SK-N-SH (cell line): ENCODE results near the gene ARV1. TPM values are rescaled to one million over a fixed set of nuclear protein-coding genes. Genes with fewer than 3 reads are reported as not detected.

Source experiments
- CTCF ChIA-PET: fragments of 300-600, 350-600 bp; formaldehyde crosslinking; extraction: SDS; loops from one replicate; lab custom pipeline; 2021; lab: Yijun Ruan, JAX
- POLR2A ChIA-PET: fragments of 350-600 bp; sonication (Branson Sonifier 250); formaldehyde crosslinking; extraction: SDS; loops from one replicate; lab custom pipeline; 2020; ENCODE audit warnings: antibody characterized with exemption, inconsistent platforms; lab: Yijun Ruan, JAX
- DNase-seq: peaks from one replicate; pipeline ENCODE4 v3.0.0; 2012
- H2AFZ ChIP-seq: fragments of 200-600 bp; sonication (generic); 2 replicates; pipeline ENCODE4 v1.8.1; 2016; ENCODE audit warnings: antibody characterized with exemption, mild to moderate bottlenecking, low read depth
- H3F3A ChIP-seq: fragments of 200-600 bp; sonication (generic); replicated peaks from 2 replicates; pipeline ENCODE3; 2016; ENCODE audit warnings: antibody characterized with exemption, mild to moderate bottlenecking; ENCODE audit not compliant: insufficient read depth
- H3K27ac ChIP-seq, 2 experiments: fragments of 200-500 bp in 1 of 2; fragments of 200-600 bp in 1 of 2; sonication (Bioruptor generic) in 1 of 2; sonication (generic), shearing (Covaris generic) in 1 of 2; 2 replicates each; pipeline versions ENCODE4 v1.5.1 to v1.6.1; 2014 to 2016; ENCODE audit warnings: low read depth in 2 of 2, inconsistent platforms in 1 of 2, low read length in 1 of 2, mild to moderate bottlenecking in 1 of 2, mixed read lengths in 1 of 2
- H3K27me3 ChIP-seq: fragments of 200-600 bp; sonication (generic), shearing (Covaris generic); 2 replicates; pipeline ENCODE4 v1.6.1; 2016; ENCODE audit warnings: mixed run types; ENCODE audit not compliant: insufficient read depth
- H3K36me3 ChIP-seq, 2 experiments: fragments of 200-500 bp in 1 of 2; fragments of 200-600 bp in 1 of 2; sonication (Bioruptor generic) in 1 of 2; sonication (generic) in 1 of 2; replicated peaks in 1 of 2; 2 replicates each; pipeline versions ENCODE3 to v1.5.1; 2014 to 2016; ENCODE audit warnings: low read length in 1 of 2, mild to moderate bottlenecking in 1 of 2; ENCODE audit not compliant: insufficient read depth in 2 of 2, control insufficient read depth in 1 of 2
- H3K4me1 ChIP-seq, 2 experiments: fragments of 200-500 bp in 1 of 2; fragments of 200-600 bp in 1 of 2; sonication (Bioruptor generic) in 1 of 2; sonication (generic), shearing (Covaris generic) in 1 of 2; 2 replicates each; pipeline versions ENCODE4 v1.5.1 to v1.6.1; 2014 to 2016; ENCODE audit warnings: low read depth in 1 of 2, low read length in 1 of 2, mixed run types in 1 of 2; ENCODE audit not compliant: insufficient read depth in 2 of 2, control insufficient read depth in 1 of 2
- H3K4me2 ChIP-seq: fragments of 200-600 bp; sonication (generic), shearing (Covaris generic); 2 replicates; pipeline ENCODE4 v1.6.1; 2017; ENCODE audit warnings: mixed run types
- H3K4me3 ChIP-seq, 2 experiments: fragments of 200-500 bp in 1 of 2; fragments of 200-600 bp in 1 of 2; sonication (Bioruptor generic) in 1 of 2; sonication (generic), shearing (Covaris generic) in 1 of 2; 2 replicates each; pipeline versions ENCODE4 v1.5.1 to v1.8.1; 2014 to 2016; ENCODE audit warnings: low read depth in 2 of 2, inconsistent platforms in 1 of 2, low read length in 1 of 2, mild to moderate bottlenecking in 1 of 2, mixed read lengths in 1 of 2, moderate library complexity in 1 of 2
- H3K79me2 ChIP-seq: fragments of 200-600 bp; sonication (generic); 2 replicates; pipeline ENCODE4 v1.8.1; 2017; ENCODE audit warnings: mild to moderate bottlenecking; ENCODE audit not compliant: insufficient read depth
- H3K9ac ChIP-seq: fragments of 200-600 bp; sonication (generic); 2 replicates; pipeline ENCODE4 v1.6.1; 2017; ENCODE audit warnings: mixed run types
- H3K9me2 ChIP-seq: fragments of 200-600 bp; sonication (generic); 2 replicates; pipeline ENCODE4 v1.6.1; 2017; ENCODE audit warnings: mixed run types
- H3K9me3 ChIP-seq: fragments of 200-600 bp; sonication (generic); 2 replicates; pipeline ENCODE4 v1.6.1; 2017; ENCODE audit warnings: mixed run types, mild to moderate bottlenecking, moderate library complexity
- H4K20me1 ChIP-seq: fragments of 200-600 bp; sonication (generic); 2 replicates; pipeline ENCODE4 v1.6.1; 2017; ENCODE audit warnings: mild to moderate bottlenecking, mixed run types; ENCODE audit not compliant: insufficient read depth
- CHD2 ChIP-seq: fragments of 150-350 bp; IDR thresholded peaks from 2 replicates; pipeline ENCODE4 v1.6.1; 2018; ENCODE audit warnings: low read length; ENCODE audit not compliant: partially characterized antibody
- EZH2phosphoT487 ChIP-seq: fragments of 200-600 bp; sonication (generic); IDR thresholded peaks from 2 replicates; pipeline ENCODE4 v1.6.1; 2017; ENCODE audit warnings: low read depth, mixed run types, mild to moderate bottlenecking, antibody characterized with exemption, moderate library complexity, borderline replicate concordance
- FOSL2 ChIP-seq: IDR thresholded peaks from 2 replicates; pipeline ENCODE4 v1.4.0; 2012; ENCODE audit warnings: low read depth, mild to moderate bottlenecking, moderate library complexity, borderline replicate concordance
- FOXM1 ChIP-seq: IDR thresholded peaks from 2 replicates; pipeline ENCODE4 v1.4.0; 2012; ENCODE audit warnings: low read depth, mild to moderate bottlenecking
- JUND ChIP-seq: IDR thresholded peaks from 2 replicates; pipeline ENCODE4 v1.4.0; 2012
- POLR2AphosphoS5 ChIP-seq: IDR thresholded peaks from 2 replicates; pipeline ENCODE4 v1.6.1; 2012; ENCODE audit warnings: low read depth, low read length
- RXRA ChIP-seq: IDR thresholded peaks from 2 replicates; pipeline ENCODE4 v1.4.0; 2012; ENCODE audit warnings: low read depth, mild to moderate bottlenecking, borderline replicate concordance
- SMC3 ChIP-seq: IDR thresholded peaks from 2 replicates; pipeline ENCODE4 v1.6.1; 2012; ENCODE audit warnings: low read depth, low read length, improper control_type of control experiment
- TAF1 ChIP-seq: IDR thresholded peaks from 2 replicates; pipeline ENCODE4 v1.6.1; 2012; ENCODE audit warnings: low read depth, mild to moderate bottlenecking, low read length, moderate library complexity, borderline replicate concordance
- TCF12 ChIP-seq: IDR thresholded peaks from 2 replicates; pipeline ENCODE4 v1.4.0; 2012
- YY1 ChIP-seq: IDR thresholded peaks from 2 replicates; pipeline ENCODE4 v1.4.0; 2012; ENCODE audit warnings: low read depth, mild to moderate bottlenecking
- ZBTB33 ChIP-seq: IDR thresholded peaks from 2 replicates; pipeline ENCODE4 v1.4.0; 2012; ENCODE audit warnings: low read depth, borderline replicate concordance
- WGBS: methylation state at CpG from one replicate; pipeline ENCODE4 v1.1.6; 2017; ENCODE audit warnings: low lambda C conversion rate; 5-methylcytosine and 5-hydroxymethylcytosine counted together
- polyA plus RNA-seq, 3 experiments: library from polyadenylated mRNA; depleted of rRNA; stranded (reverse); fragments of >200 nt; gene quantifications; 2 replicates each; pipeline ENCODE4 v1.2.3, GENCODE V29; 2012
- TF ChIP-seq, protein P1 (sequence below): fragments of 150-350 bp; IDR thresholded peaks from 2 replicates; pipeline ENCODE4 v1.6.1; 2016; ENCODE audit warnings: mild to moderate bottlenecking, low read depth, low read length
- TF ChIP-seq, protein P2 (sequence below): fragments of 200-600 bp; sonication (generic); IDR thresholded peaks from 2 replicates; pipeline ENCODE4 v1.6.1; 2017; ENCODE audit warnings: antibody characterized with exemption, mild to moderate bottlenecking, moderate library complexity

Gene ARV1
- polyA plus RNA-seq, 1 of the 3 experiments (the other 2 are of a cell fraction), result 26.7 TPM

- H3F3A ChIP-seq, result no peaks in the 10 kb centered on the region
- H3K9me3 ChIP-seq, result peaks cover 7% of the 10 kb centered on the region; the same call in 1 of the 2 replicates
- no peaks in the 10 kb centered on the region for H3K27me3 ChIP-seq
- H3K4me3 ChIP-seq, result no peak overlapping the region
- CTCF ChIA-PET, result no interaction called here
- H3K4me1 ChIP-seq, result no peaks in the 10 kb centered on the region
- WGBS, result 79% methylated on average over 5 of the region's 5 CpGs
- DNase-seq, result no peak
- no peak overlapping the region for H3K27ac ChIP-seq
- H3K36me3 ChIP-seq, result no peaks in the 10 kb centered on the region
- H3K9ac ChIP-seq, result no peak overlapping the region
- no peaks in the 10 kb centered on the region for H3K79me2 ChIP-seq
- H2AFZ ChIP-seq, result no peak overlapping the region
- H3K4me2 ChIP-seq, result no peak overlapping the region
- H3K9me2 ChIP-seq, result no peaks in the 10 kb centered on the region
- H4K20me1 ChIP-seq, result no peaks in the 10 kb centered on the region
- POLR2A ChIA-PET, result no interaction called here
- TF ChIP-seq FOXM1, result no peak
- no peak for TF ChIP-seq FOSL2
- TF ChIP-seq JUND, result no peak
- no peak for TF ChIP-seq RXRA
- TF ChIP-seq, protein P1, sequence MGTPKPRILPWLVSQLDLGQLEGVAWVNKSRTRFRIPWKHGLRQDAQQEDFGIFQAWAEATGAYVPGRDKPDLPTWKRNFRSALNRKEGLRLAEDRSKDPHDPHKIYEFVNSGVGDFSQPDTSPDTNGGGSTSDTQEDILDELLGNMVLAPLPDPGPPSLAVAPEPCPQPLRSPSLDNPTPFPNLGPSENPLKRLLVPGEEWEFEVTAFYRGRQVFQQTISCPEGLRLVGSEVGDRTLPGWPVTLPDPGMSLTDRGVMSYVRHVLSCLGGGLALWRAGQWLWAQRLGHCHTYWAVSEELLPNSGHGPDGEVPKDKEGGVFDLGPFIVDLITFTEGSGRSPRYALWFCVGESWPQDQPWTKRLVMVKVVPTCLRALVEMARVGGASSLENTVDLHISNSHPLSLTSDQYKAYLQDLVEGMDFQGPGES, result no peak
- no peak for TF ChIP-seq SMC3
- TF ChIP-seq EZH2phosphoT487, result no peak
- no peak for TF ChIP-seq TCF12
- TF ChIP-seq YY1, result no peak
- no peak for TF ChIP-seq ZBTB33
- no peak for TF ChIP-seq TAF1
- no peak for TF ChIP-seq POLR2AphosphoS5
- TF ChIP-seq, protein P2, sequence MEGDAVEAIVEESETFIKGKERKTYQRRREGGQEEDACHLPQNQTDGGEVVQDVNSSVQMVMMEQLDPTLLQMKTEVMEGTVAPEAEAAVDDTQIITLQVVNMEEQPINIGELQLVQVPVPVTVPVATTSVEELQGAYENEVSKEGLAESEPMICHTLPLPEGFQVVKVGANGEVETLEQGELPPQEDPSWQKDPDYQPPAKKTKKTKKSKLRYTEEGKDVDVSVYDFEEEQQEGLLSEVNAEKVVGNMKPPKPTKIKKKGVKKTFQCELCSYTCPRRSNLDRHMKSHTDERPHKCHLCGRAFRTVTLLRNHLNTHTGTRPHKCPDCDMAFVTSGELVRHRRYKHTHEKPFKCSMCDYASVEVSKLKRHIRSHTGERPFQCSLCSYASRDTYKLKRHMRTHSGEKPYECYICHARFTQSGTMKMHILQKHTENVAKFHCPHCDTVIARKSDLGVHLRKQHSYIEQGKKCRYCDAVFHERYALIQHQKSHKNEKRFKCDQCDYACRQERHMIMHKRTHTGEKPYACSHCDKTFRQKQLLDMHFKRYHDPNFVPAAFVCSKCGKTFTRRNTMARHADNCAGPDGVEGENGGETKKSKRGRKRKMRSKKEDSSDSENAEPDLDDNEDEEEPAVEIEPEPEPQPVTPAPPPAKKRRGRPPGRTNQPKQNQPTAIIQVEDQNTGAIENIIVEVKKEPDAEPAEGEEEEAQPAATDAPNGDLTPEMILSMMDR, result no peak
- no peak for TF ChIP-seq CHD2
Observed at GRCh38 chr1:231011963-231012362, 33.1 kb downstream of the ARV1 start.
